NB4 (cell line): Measurements from ENCODE around the gene CHN1.

ENCODE experiments used
- CTCF ChIP-seq: IDR thresholded peaks from one replicate; pipeline ENCODE4 v1.5.1; 2012; ENCODE audit warnings: low read depth, low read length
- POLR2A ChIP-seq: IDR thresholded peaks from 2 replicates; pipeline ENCODE4 v1.6.1; 2011; ENCODE audit warnings: mild to moderate bottlenecking; ENCODE audit not compliant: insufficient read length; ENCODE audit errors: extremely low read depth

DNA sequence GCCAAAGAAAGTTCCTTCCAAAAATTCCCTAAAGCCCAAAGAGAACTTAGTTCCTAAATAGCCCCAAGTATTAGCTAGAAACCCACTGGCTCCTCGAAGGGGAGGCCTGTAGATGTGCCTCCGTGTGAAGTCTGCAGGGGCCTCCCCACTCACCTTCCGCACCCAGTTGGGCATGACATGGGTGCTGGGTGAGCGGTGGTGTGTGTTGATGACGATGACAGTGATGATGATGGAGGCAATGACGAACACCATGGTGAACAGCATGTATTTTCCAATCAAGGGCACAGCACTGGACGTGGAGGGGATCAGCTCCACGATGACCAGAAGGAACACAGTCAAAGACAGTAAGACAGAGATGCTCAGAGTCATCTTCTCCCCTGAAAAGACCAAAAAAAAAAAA lies 255.4 kb downstream of the CHN1 start:
- TF ChIP-seq CTCF = no peak
- no peak for TF ChIP-seq POLR2A
